GM23248 (cell line): ENCODE data around the gene QRFP. TPM values are rescaled to one million over a fixed set of nuclear protein-coding genes. Genes with fewer than 3 reads are reported as not detected.
A peak's percentile ranks its signal among the peaks of the same experiment; 100 is the strongest.

ENCODE experiments used
- DNase-seq: peaks from one replicate; pipeline ENCODE4 v3.0.0-alpha.2; 2015
- H2AFZ ChIP-seq: fragments of 200-600 bp; sonication (generic); 2 replicates; pipeline ENCODE4 v1.6.1; 2016; ENCODE audit warnings: antibody characterized with exemption
- H3F3A ChIP-seq: fragments of 200-600 bp; sonication (generic); 2 replicates; pipeline ENCODE4 v1.6.1; 2016; ENCODE audit warnings: mild to moderate bottlenecking, antibody characterized with exemption, mixed run types; ENCODE audit not compliant: insufficient read depth
- H3K27ac ChIP-seq: fragments of 200-600 bp; sonication (generic); 2 replicates; pipeline ENCODE4 v1.5.1; 2016; ENCODE audit warnings: mild to moderate bottlenecking
- H3K27me3 ChIP-seq: fragments of 200-600 bp; sonication (generic); replicated peaks from 2 replicates; pipeline ENCODE4 v1.6.1; 2016; ENCODE audit warnings: mild to moderate bottlenecking; ENCODE audit not compliant: insufficient read depth
- H3K36me3 ChIP-seq: fragments of 200-600 bp; sonication (generic); 2 replicates; pipeline ENCODE4 v1.6.1; 2016; ENCODE audit warnings: low read depth, mild to moderate bottlenecking
- H3K4me1 ChIP-seq: fragments of 200-600 bp; sonication (generic); 2 replicates; pipeline ENCODE4 v1.6.1; 2016; ENCODE audit warnings: mild to moderate bottlenecking; ENCODE audit not compliant: insufficient read depth
- H3K4me2 ChIP-seq: fragments of 200-600 bp; sonication (generic); one replicate; pipeline ENCODE4 v1.6.1; 2016; ENCODE audit warnings: mild to moderate bottlenecking; ENCODE audit not compliant: unreplicated experiment
- H3K4me3 ChIP-seq: fragments of 200-600 bp; sonication (generic); 2 replicates; pipeline ENCODE4 v1.5.1; 2016; ENCODE audit warnings: mild to moderate bottlenecking
- H3K79me2 ChIP-seq: fragments of 200-600 bp; sonication (generic); 2 replicates; pipeline ENCODE4 v1.6.1; 2016; ENCODE audit warnings: mild to moderate bottlenecking; ENCODE audit not compliant: insufficient read depth
- H3K9ac ChIP-seq: fragments of 200-600 bp; sonication (generic); 2 replicates; pipeline ENCODE4 v1.6.1; 2016; ENCODE audit warnings: mild to moderate bottlenecking
- H3K9me2 ChIP-seq: fragments of 200-600 bp; sonication (generic); 2 replicates; pipeline ENCODE4 v1.6.1; 2016; ENCODE audit warnings: mixed run types, mild to moderate bottlenecking, moderate library complexity; ENCODE audit not compliant: insufficient read depth
- H3K9me3 ChIP-seq: fragments of 200-600 bp; sonication (generic); one replicate; pipeline ENCODE4 v1.6.1; 2017; ENCODE audit warnings: low read depth
- H4K20me1 ChIP-seq: fragments of 200-600 bp; sonication (generic); 2 replicates; pipeline ENCODE4 v1.6.0; 2016; ENCODE audit not compliant: insufficient read depth
- EZH2 ChIP-seq: fragments of 200-600 bp; sonication (generic); IDR thresholded peaks from 2 replicates; pipeline ENCODE4 v1.6.1; 2018; ENCODE audit warnings: antibody characterized with exemption, mild to moderate bottlenecking; ENCODE audit not compliant: insufficient read depth, poor library complexity, severe bottlenecking
- EZH2phosphoT487 ChIP-seq: fragments of 200-600 bp; sonication (generic); IDR thresholded peaks from 2 replicates; pipeline ENCODE4 v1.6.1; 2018; ENCODE audit warnings: antibody characterized with exemption, moderate library complexity, mild to moderate bottlenecking, low read depth; ENCODE audit not compliant: insufficient read depth
- WGBS, 2 experiments: methylation state at CpG; one replicate each; pipeline ENCODE4 v1.1.6; 2015 to 2017; ENCODE audit warnings: low lambda C conversion rate in 2 of 2, low coverage in 1 of 2; ENCODE audit errors: missing lambda C conversion rate in 2 of 2; 5-methylcytosine and 5-hydroxymethylcytosine counted together
- in situ Hi-C: fragments of 300-500 bp; cut with MboI; formaldehyde crosslinking; loops from 2 replicates; pipeline ENCODE4 v1.15.0; 2020
- polyA plus RNA-seq: library from polyadenylated mRNA; unstranded; fragments of >200 nt; fragmentation: Nextera tagmentation; extraction: Ambion mirVana; gene quantifications from 2 replicates; pipeline ENCODE4 v1.2.1, GENCODE V29; 2016
- total RNA-seq: library from RNA; depleted of rRNA; stranded (reverse); fragments of >200 nt; shearing (Covaris generic); gene quantifications from 2 replicates; pipeline ENCODE4 v1.2.3, GENCODE V29; 2014

The QRFP gene
- total and polyA plus RNA-seq, 2 experiments from 2014 or later = 0.18 TPM; not detected in 1

GRCh38 chr9:130929571-130930038 lies 33.0 kb upstream of the QRFP start:
- no peak for TF ChIP-seq EZH2phosphoT487
- TF ChIP-seq EZH2 = no peak
- peaks cover 13% of the 10 kb centered on the region; the same call in 1 of the 2 replicates for H3F3A ChIP-seq
- in situ Hi-C loops = no loop called here
- H3K79me2 ChIP-seq = no peaks in the 10 kb centered on the region
- no peak overlapping the region for H3K9ac ChIP-seq
- 87 to 92% methylated on average over 35 to 36 of the region's 36 CpGs for WGBS, 2 experiments
- no peak overlapping the region for H3K4me3 ChIP-seq
- DNase-seq = no peak
- no peak overlapping the region for H3K27ac ChIP-seq
- H3K9me2 ChIP-seq = no peaks in the 10 kb centered on the region
- H2AFZ ChIP-seq = no peak overlapping the region
- no peaks in the 10 kb centered on the region for H3K9me3 ChIP-seq
- H4K20me1 ChIP-seq = no peaks in the 10 kb centered on the region
- H3K4me2 ChIP-seq = no peak overlapping the region
- peaks cover 24% of the 10 kb centered on the region for H3K4me1 ChIP-seq
- no peaks in the 10 kb centered on the region for H3K27me3 ChIP-seq
- H3K36me3 ChIP-seq = no peaks in the 10 kb centered on the region

- H3K4me2 ChIP-seq = no peak overlapping the region
- in situ Hi-C loops = no loop called here
- no peak overlapping the region for H2AFZ ChIP-seq
- 35 to 40% methylated on average over 12 to 14 of the region's 14 CpGs for WGBS, 2 experiments
- H3K27ac ChIP-seq = no peak overlapping the region
- no peaks in the 10 kb centered on the region for H3K9me2 ChIP-seq
- peaks cover 13% of the 10 kb centered on the region; the same call in 1 of the 2 replicates for H3F3A ChIP-seq
- H4K20me1 ChIP-seq = no peaks in the 10 kb centered on the region
- TF ChIP-seq EZH2 (no peak), EZH2phosphoT487 (no peak)
- peak; percentile 64 for DNase-seq
- no peak overlapping the region for H3K4me3 ChIP-seq
- H3K9me3 ChIP-seq = no peaks in the 10 kb centered on the region
- no peaks in the 10 kb centered on the region for H3K36me3 ChIP-seq
- H3K9ac ChIP-seq = no peak overlapping the region
- no peaks in the 10 kb centered on the region for H3K79me2 ChIP-seq
- peaks cover 22% of the 10 kb centered on the region for H3K4me1 ChIP-seq
- H3K27me3 ChIP-seq = no peaks in the 10 kb centered on the region
Observed at GRCh38 chr9:130927995-130928900, 31.6 kb upstream of the QRFP start.

- H4K20me1 ChIP-seq = no peaks in the 10 kb centered on the region
- peaks cover 9% of the 10 kb centered on the region; the same call in 1 of the 2 replicates for H3F3A ChIP-seq
- no peaks in the 10 kb centered on the region for H3K9me2 ChIP-seq
- H3K36me3 ChIP-seq = no peaks in the 10 kb centered on the region
- H2AFZ ChIP-seq = no peak overlapping the region
- no peak overlapping the region for H3K27ac ChIP-seq
- no peaks in the 10 kb centered on the region for H3K27me3 ChIP-seq
- H3K4me2 ChIP-seq = no peak overlapping the region
- peaks cover 13% of the 10 kb centered on the region for H3K4me1 ChIP-seq
- no peaks in the 10 kb centered on the region for H3K79me2 ChIP-seq
- no peaks in the 10 kb centered on the region for H3K9me3 ChIP-seq
- in situ Hi-C loops = no loop called here
- no peak overlapping the region for H3K9ac ChIP-seq
- no peak overlapping the region for H3K4me3 ChIP-seq
- DNase-seq = no peak
- TF ChIP-seq EZH2 (no peak), EZH2phosphoT487 (no peak)
- 82 to 88% methylated on average over 8 to 10 of the region's 10 CpGs for WGBS, 2 experiments
Observed at GRCh38 chr9:130927338-130927737, 30.7 kb upstream of the QRFP start.

GRCh38 chr9:130925050-130925678 lies 28.6 kb upstream of the QRFP start:
- Histone ChIP-seq H3K79me2 (no peaks in the 10 kb centered on the region), H3F3A (no peaks in the 10 kb centered on the region), H3K9ac (no peak overlapping the region), H2AFZ (no peak overlapping the region), H4K20me1 (no peaks in the 10 kb centered on the region), H3K4me2 (no peak overlapping the region), H3K4me1 (peaks cover 12% of the 10 kb centered on the region), H3K9me2 (no peaks in the 10 kb centered on the region), H3K27ac (no peak overlapping the region), H3K4me3 (no peak overlapping the region), H3K9me3 (no peaks in the 10 kb centered on the region), H3K27me3 (no peaks in the 10 kb centered on the region), H3K36me3 (no peaks in the 10 kb centered on the region)
- in situ Hi-C loops = no loop called here
- TF ChIP-seq EZH2 (no peak), EZH2phosphoT487 (no peak)
- 77 to 84% methylated on average over 18 to 19 of the region's 19 CpGs for WGBS, 2 experiments
- no peak for DNase-seq
